ENCODE results near the gene RNF213.
A peak's percentile ranks its signal among the peaks of the same experiment; 100 is the strongest.

The RNF213 gene

DNA sequence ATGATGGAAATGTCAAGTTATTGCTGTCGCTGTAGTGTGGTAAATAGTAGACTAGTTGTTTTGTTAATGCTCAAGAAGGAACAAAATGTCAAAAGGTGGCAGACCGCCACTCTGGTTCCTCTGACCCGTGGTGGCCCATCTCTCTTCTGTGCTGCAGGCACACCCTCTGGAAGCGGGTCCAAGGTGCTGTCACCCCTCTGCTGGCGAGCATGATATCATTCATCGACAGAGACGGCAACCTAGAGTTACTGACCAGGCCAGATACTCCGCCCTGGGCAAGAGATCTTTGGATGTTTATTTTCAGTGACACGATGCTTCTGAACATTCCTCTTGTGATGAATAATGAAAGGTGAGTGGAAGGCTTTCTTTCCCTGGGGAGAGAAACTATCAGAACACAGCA lies 97.5 kb downstream of the RNF213 start:
- no peak for DNase-seq (ENCODE audit: low read depth, low spot score)
- in situ Hi-C loops (cut with HindIII; ENCODE audit: low sequenced_read_pairs), result no loop called here
- H3K4me3 ChIP-seq (ENCODE audit: low read depth, low read length), result no peak overlapping the region
- TF ChIP-seq, protein P1, sequence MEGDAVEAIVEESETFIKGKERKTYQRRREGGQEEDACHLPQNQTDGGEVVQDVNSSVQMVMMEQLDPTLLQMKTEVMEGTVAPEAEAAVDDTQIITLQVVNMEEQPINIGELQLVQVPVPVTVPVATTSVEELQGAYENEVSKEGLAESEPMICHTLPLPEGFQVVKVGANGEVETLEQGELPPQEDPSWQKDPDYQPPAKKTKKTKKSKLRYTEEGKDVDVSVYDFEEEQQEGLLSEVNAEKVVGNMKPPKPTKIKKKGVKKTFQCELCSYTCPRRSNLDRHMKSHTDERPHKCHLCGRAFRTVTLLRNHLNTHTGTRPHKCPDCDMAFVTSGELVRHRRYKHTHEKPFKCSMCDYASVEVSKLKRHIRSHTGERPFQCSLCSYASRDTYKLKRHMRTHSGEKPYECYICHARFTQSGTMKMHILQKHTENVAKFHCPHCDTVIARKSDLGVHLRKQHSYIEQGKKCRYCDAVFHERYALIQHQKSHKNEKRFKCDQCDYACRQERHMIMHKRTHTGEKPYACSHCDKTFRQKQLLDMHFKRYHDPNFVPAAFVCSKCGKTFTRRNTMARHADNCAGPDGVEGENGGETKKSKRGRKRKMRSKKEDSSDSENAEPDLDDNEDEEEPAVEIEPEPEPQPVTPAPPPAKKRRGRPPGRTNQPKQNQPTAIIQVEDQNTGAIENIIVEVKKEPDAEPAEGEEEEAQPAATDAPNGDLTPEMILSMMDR (IDR thresholded peaks at IDR 0.05; ENCODE audit: low read depth, low read length), result no peak

DNA sequence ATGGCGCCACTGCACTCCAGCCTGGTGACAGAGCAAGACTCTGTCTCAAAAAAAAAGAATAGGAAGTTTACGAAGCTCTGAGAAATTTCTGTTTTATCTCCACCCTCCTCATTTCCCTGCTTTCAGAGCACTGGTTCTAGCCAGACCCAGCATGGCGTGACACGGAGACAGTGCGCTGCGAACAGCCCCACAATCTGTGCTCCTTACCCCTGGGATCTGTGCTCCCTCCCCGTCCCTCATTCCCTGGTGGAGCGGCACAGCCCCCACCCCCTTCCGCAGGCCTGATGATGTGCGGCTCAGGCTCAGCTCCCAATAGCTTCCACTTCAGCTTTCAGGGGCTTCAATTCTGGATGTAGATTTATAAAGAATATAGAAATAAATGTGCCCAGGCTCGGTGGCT lies 98.2 kb downstream of the RNF213 start:
- in situ Hi-C loops (cut with HindIII; ENCODE audit: low sequenced_read_pairs), result no loop called here
- TF ChIP-seq, protein P1 (IDR thresholded peaks at IDR 0.05; ENCODE audit: low read depth, low read length), result no peak
- DNase-seq (ENCODE audit: low read depth, low spot score), result no peak
- no peak overlapping the region for H3K4me3 ChIP-seq (ENCODE audit: low read depth, low read length)

DNA sequence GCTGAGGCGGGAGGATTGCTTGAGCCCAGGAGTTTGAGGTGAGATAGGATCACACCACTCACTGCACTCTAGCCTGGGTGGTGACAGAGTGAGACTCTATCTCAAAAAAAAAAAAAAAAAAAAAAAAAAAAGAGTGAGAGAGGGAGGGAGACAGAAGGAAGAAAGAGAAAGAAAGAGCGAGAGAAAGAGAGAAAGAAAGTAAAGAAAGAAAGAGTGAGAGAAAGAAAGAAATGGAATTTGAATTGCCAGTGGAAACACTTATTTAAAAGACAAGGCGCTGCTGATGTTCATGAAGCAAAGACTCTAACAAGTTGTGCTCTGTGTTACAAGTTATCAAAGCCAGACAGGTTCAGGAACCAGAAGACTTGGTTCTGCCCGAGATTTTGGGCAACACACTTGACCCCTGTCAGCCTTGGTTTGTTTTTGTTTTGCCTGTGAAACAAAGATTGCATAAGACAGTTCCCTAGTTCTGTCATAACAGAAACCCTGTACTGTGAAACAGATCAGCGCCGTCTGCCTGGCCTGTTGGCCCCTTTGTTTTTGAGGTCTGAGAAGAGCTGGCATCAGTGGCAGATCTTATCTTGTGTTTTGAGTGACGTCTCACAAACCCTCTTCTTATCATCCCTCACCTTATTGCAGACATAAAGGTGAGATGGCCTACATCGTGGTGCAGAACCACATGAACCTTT lies 98.9 kb downstream of the RNF213 start:
- no peak overlapping the region for H3K4me3 ChIP-seq (ENCODE audit: low read depth, low read length)
- DNase-seq (ENCODE audit: low read depth, low spot score), result no peak
- TF ChIP-seq, protein P1 (IDR thresholded peaks at IDR 0.05; ENCODE audit: low read depth, low read length), result no peak
- in situ Hi-C loops (cut with HindIII; ENCODE audit: low sequenced_read_pairs), result no loop called here

DNA sequence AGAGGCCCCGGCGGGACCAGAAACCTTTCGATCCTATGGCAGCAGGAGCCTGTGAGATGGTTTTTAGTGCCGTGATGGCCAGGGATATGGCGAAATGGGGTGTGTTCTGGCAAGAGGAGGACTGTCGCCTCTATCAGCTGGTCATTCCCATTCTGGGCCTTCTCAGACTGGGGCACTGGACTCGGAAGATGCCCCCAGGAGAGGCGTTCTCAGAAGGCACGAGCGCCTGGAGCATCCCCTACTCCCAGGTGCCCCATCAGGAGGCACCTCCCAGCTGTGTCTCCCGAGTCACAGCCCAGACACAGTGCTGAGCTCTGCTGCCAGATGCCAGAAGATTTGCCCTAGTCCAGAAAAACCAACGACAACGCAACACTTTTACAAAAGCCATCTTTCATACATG lies 99.7 kb downstream of the RNF213 start:
- TF ChIP-seq, protein P1 (IDR thresholded peaks at IDR 0.05; ENCODE audit: low read depth, low read length), result no peak
- in situ Hi-C loops (cut with HindIII; ENCODE audit: low sequenced_read_pairs), result no loop called here
- DNase-seq (ENCODE audit: low read depth, low spot score), result no peak

DNA sequence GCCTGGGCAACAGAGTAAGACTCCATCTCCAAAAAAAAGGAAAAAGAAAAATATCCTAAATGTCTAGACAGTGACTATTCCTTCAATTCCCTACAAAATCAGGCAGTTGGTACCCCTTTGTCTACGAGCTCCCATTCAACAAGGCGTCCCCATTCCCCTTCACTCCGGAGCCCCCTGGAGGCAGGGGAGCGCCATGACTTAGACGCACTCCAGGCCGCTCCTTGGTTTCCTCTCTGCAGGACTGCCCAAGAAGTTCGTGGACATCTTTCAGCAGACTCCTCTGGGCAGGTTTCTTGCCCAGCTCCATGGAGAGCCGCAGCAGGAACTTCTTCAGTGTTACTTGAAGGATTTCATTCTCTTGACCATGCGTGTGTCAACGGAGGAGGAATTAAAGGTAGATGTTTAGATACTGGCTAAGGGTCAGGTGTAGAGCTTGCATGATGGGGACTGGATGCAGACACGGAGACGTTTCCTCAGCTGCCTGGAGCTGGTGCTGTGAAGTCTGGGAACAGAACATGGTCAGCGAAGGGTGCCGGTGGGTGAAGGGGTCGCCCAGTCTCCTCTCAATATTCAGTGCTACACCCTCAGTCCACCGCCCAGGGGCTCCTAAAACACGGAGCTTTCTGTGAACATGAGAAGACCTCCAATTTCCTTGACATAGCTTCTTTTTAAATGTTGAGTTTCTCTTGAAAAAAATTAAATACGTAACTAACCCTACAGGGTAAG lies 101.0 kb downstream of the RNF213 start:
- TF ChIP-seq, protein P1 (IDR thresholded peaks at IDR 0.05; ENCODE audit: low read depth, low read length), result peak; percentile 56
- in situ Hi-C loops (cut with HindIII; ENCODE audit: low sequenced_read_pairs), result no loop called here
- no peak overlapping the region for H3K4me3 ChIP-seq (ENCODE audit: low read depth, low read length)
- no peak for DNase-seq (ENCODE audit: low read depth, low spot score)

More for the DNA sequence above, 99.7 kb downstream of the RNF213 start:
- H3K4me3 ChIP-seq (ENCODE audit: low read depth, low read length), result no peak overlapping the region

DNA sequence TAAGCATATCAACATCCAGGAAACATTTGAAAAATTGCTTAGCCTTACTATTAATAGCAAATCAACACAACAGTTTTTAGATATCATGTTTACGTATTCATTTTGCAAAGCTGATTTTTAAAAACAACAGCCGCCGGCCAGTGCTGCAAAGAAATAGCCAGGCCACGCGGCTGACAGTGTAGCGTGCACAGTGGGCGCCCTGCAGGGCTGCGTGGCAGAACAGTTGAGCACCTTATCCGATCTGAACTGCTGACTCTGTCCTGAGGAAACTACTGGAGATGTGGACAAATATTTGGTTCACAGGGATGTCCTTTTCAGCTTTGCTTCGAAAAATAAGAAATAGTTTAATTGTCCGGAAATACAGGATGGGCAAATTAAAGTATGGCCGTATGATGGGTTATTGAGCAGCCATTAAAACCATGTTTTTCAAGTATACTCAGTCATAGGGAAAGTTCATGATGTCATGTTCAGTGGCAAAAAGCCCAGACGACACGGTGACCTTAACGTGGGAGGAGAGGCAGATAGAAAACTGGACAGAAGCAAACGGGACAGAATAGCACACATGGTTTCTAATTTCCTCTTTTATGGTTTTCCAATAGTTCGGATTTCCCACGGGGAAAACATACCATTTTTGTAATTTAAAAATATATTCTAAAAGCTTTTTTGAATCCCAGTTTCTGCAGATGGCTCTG lies 101.9 kb downstream of the RNF213 start:
- TF ChIP-seq, protein P1 (IDR thresholded peaks at IDR 0.05; ENCODE audit: low read depth, low read length), result no peak
- DNase-seq (ENCODE audit: low read depth, low spot score), result peak; percentile 21
- no peak overlapping the region for H3K4me3 ChIP-seq (ENCODE audit: low read depth, low read length)
- in situ Hi-C loops (cut with HindIII; ENCODE audit: low sequenced_read_pairs), result no loop called here

Data from astrocyte of the spinal cord (primary cell).